Measurements from ENCODE around the gene SLC35E1. TPM values are rescaled to one million over a fixed set of nuclear protein-coding genes. Genes with fewer than 3 reads are reported as not detected.
"Not testable (repeated sequence)": the region's sequence is repeated elsewhere in the genome, so short reads cannot be mapped to it uniquely, and the experiment has no call there.

Gene SLC35E1
- total and polyA plus RNA-seq, 10 donors: 13.2 to 36.6 (median 29.9) TPM

DNA sequence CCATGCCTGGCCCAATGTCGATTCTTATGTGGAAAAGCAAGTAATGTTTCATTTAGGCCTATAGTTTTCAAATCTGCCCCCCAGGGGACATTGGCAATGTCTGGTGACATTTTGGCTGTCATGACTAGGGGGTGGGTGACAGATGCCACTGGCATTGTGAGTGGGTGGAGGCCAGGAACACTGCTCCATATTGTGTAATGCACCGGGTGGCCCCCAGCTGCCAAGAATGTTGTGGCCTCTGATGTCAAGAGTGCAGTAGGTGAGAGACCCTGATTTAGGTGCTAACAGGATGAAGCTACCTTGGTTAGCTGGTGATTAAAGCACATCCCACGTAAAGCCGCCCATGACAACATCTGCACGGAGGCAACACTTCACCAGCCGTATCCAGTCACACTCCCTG lies 65.3 kb downstream of the SLC35E1 start:
- Histone ChIP-seq H3K36me3 (peaks cover 0 to 79% (median 26%) of the 10 kb centered on the region in 6 donors), H3K4me1 (no peaks in the 10 kb centered on the region), H3K27ac (no peak overlapping the region), H3K4me3 (no peak overlapping the region), H3K27me3 (replicated peaks in 1 of 7) (no peaks in the 10 kb centered on the region), H3K9me3 (no peaks in the 10 kb centered on the region)
- TF ChIP-seq POLR2AphosphoS5 (IDR thresholded peaks at IDR 0.05) (no peak), POLR2A (IDR thresholded peaks at IDR 0.05) (no peak)
- TF ChIP-seq, protein P1, sequence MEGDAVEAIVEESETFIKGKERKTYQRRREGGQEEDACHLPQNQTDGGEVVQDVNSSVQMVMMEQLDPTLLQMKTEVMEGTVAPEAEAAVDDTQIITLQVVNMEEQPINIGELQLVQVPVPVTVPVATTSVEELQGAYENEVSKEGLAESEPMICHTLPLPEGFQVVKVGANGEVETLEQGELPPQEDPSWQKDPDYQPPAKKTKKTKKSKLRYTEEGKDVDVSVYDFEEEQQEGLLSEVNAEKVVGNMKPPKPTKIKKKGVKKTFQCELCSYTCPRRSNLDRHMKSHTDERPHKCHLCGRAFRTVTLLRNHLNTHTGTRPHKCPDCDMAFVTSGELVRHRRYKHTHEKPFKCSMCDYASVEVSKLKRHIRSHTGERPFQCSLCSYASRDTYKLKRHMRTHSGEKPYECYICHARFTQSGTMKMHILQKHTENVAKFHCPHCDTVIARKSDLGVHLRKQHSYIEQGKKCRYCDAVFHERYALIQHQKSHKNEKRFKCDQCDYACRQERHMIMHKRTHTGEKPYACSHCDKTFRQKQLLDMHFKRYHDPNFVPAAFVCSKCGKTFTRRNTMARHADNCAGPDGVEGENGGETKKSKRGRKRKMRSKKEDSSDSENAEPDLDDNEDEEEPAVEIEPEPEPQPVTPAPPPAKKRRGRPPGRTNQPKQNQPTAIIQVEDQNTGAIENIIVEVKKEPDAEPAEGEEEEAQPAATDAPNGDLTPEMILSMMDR (IDR thresholded peaks at IDR 0.05 in 8 of 11, conservative IDR thresholded peaks at IDR 0.05 in 3 of 11): no peak
- DNase-seq: no peak
- 87 to 98% (median 92%) methylated on average over 6 of the region's 6 CpGs for WGBS, 5 donors
- intact Hi-C loops (cut with DNase I; ENCODE audit: low total_unique reads): no loop called here

DNA sequence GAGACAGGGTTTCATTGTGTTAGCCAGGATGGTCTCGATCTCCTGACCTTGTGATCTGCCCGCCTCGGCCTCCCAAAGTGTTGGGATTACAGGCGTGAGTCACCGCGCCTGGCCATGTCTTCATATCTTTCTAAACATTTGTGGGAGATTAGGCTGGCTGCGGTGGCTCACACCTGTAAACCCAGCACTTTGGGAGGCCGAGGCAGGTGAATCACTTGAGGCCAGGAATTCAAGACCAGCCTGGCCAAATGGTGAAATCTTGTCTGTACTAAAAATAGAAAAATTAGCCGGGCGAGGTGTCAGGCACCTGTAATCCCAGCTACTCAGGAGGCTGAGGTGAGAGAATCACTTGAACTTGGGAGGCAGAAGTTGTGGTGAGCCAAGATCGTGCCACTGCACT lies 66.1 kb downstream of the SLC35E1 start:
- H3K4me3 ChIP-seq; H3K4me1 ChIP-seq; H3K9me3 ChIP-seq; intact Hi-C loops (cut with DNase I; ENCODE audit: low total_unique reads); H3K27ac ChIP-seq; DNase-seq; H3K27me3 ChIP-seq (replicated peaks in 1 of 7): not testable (repeated sequence)
- WGBS, 5 donors: 92 to 95% (median 94%) methylated on average over 11 of the region's 11 CpGs
- H3K36me3 ChIP-seq: peaks cover 0 to 76% (median 27%) of the 10 kb centered on the region in 6 donors

DNA sequence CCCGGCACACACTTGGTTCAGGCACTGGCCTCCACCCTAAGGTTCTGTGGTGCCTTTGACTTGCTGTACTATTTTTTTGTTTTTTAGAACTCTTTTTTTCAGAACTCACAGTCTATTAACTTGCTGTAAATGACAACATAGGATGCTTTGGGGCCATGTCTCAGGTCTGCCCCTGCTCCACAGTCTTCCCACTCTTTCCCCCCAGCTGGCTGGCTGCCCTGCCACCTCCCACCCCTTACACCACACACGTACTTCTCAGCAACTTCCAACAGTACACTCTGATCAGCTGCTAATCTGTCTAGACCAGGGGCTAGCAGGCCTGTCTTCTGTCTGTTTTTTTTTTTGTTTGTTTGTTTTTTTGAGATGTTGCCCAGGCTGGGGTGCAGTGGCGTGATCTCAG lies 67.9 kb downstream of the SLC35E1 start:
- Histone ChIP-seq H3K9me3 (no peaks in the 10 kb centered on the region), H3K4me3 (no peak overlapping the region), H3K27me3 (replicated peaks in 1 of 7) (no peaks in the 10 kb centered on the region), H3K27ac (no peak overlapping the region), H3K36me3 (peaks cover 0 to 63% (median 16%) of the 10 kb centered on the region in 6 donors), H3K4me1 (no peaks in the 10 kb centered on the region)
- 80 to 93% (median 87%) methylated on average over 3 of the region's 3 CpGs for WGBS, 5 donors
- no peak for DNase-seq
- intact Hi-C loops (cut with DNase I; ENCODE audit: low total_unique reads): no loop called here
- TF ChIP-seq, protein P1 (IDR thresholded peaks at IDR 0.05 in 8 of 11, conservative IDR thresholded peaks at IDR 0.05 in 3 of 11): no peak
- TF ChIP-seq POLR2AphosphoS5 (IDR thresholded peaks at IDR 0.05) (no peak), POLR2A (IDR thresholded peaks at IDR 0.05) (no peak)

Small RNAs within 50 kb of the gene (small RNA-seq; reads per million reads assigned to genes)
- gene RN7SL146P: 0 to 0.07 (median 0) reads per million in 4 donors

Other genes with a start within 250 kb of the SLC35E1 start
- 100 to 1,000 TPM in 6 of 7 donors, 10 to 100 TPM in 1; 86.0 to 179 (median 106) TPM for gene KLF2, start 247.6 kb downstream of the SLC35E1 start, total RNA-seq
- 10 to 100 TPM in 2 of 3 donors, 1 to 10 TPM in 1; 9.7 to 27.1 (median 19.5) TPM for gene KLF2, start 247.6 kb downstream of the SLC35E1 start, polyA plus RNA-seq
- 10 to 100 TPM; 28.3 to 81.7 (median 50.3) TPM for gene EPS15L1, start 100.4 kb downstream of the SLC35E1 start, total RNA-seq
- 10 to 100 TPM; 17.0 to 29.3 (median 20.0) TPM for gene EPS15L1, start 100.4 kb downstream of the SLC35E1 start, polyA plus RNA-seq
- gene CALR3, start 76.2 kb downstream of the SLC35E1 start, total RNA-seq: not detected
- gene CALR3, start 76.2 kb downstream of the SLC35E1 start, polyA plus RNA-seq: under 1 TPM; 0.07 to 0.10 (median 0.08) TPM
- 1 to 10 TPM; 3.1 to 7.5 (median 4.8) TPM for gene C19orf44, start 76.0 kb downstream of the SLC35E1 start, total RNA-seq
- gene C19orf44, start 76.0 kb downstream of the SLC35E1 start, polyA plus RNA-seq: 1 to 10 TPM; 2.3 to 4.3 (median 3.8) TPM
- gene CHERP, start 30.0 kb downstream of the SLC35E1 start, total RNA-seq: 10 to 100 TPM; 19.7 to 55.6 (median 43.8) TPM
- gene CHERP, start 30.0 kb downstream of the SLC35E1 start, polyA plus RNA-seq: 10 to 100 TPM; 14.3 to 32.5 (median 16.7) TPM
- gene MED26, start 55.8 kb upstream of the SLC35E1 start, total RNA-seq: 10 to 100 TPM; 10.4 to 20.4 (median 17.1) TPM
- 1 to 10 TPM; 6.5 to 9.8 (median 8.8) TPM for gene MED26, start 55.8 kb upstream of the SLC35E1 start, polyA plus RNA-seq
- 10 to 100 TPM; 58.0 to 95.4 (median 82.0) TPM for gene SMIM7, start 87.7 kb upstream of the SLC35E1 start, total RNA-seq
- 10 to 100 TPM; 57.3 to 74.8 (median 73.6) TPM for gene SMIM7, start 87.7 kb upstream of the SLC35E1 start, polyA plus RNA-seq
- 1 to 10 TPM; 1.5 to 3.9 (median 2.1) TPM for gene TMEM38A, start 88.7 kb upstream of the SLC35E1 start, total RNA-seq
- gene TMEM38A, start 88.7 kb upstream of the SLC35E1 start, polyA plus RNA-seq: 1 to 10 TPM; 2.8 to 5.4 (median 3.5) TPM
- under 1 TPM in 2 of 7 donors, not detected in 5; 0.03 to 0.06 TPM for gene NWD1, start 147.4 kb upstream of the SLC35E1 start, total RNA-seq
- gene NWD1, start 147.4 kb upstream of the SLC35E1 start, polyA plus RNA-seq: under 1 TPM; under 0.01 to 0.03 (median 0.02) TPM

Data from spleen (tissue), 11 donors.